Activated CD8-positive, alpha-beta memory T cell treated with anti-CD3 and anti-CD28 coated beads, Interleukin-2, amount 50 U/mL, for 24 hours (primary cell): ENCODE results near the gene OOSP4A.

Source experiments
- DNase-seq: peaks from one replicate; pipeline ENCODE4 v3.0.0-alpha.2; 2020; ENCODE audit errors: extremely low read depth

The OOSP4A gene

DNA sequence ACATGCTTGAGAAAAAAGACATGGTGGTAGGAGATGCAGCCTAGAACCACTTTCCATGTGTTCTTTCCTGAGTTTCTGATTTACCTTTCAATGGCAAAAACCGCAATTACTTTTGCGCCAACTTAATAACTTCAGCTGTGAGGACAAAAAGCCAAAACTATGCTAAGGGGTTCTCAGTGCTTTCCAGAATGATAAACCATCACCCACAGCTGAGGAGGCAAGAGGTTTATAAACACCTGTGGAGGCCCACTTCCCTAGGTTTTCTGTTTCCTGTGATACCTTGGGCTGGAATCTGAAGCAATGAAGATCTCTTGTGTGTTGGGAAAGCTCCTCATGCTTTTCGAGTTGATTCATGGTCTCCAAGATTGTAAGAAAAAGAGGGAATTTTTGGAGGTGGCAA, at the start of gene OOSP4A:
Gene OOSP4A, plus strand, starts transcription at position 301 of the 400 bp plus-strand sequence. Its CDS starts 0 bp downstream, at position 301.
- no peak for DNase-seq

DNA sequence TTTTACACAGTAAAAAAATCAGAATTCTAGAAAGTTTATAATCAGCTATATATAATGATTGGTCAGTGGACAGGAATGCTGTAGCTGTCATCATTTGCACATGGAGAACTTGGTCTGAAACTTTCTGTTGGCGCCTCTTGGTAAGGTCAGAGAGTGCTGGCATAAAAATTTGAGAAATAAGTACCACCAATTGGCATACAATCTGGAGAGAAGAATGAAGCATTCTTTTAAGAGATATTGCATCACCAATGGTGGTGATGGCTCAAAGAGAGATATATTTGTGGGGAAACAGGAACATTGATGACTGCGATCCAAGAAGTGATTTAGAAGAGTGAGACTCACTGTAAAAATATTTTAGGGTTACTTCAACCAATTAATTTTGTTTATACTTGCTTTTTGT, 45.4 kb upstream of the OOSP4A start:
- no peak for DNase-seq

- DNase-seq: no peak
These were observed 44.7 kb upstream of the OOSP4A start for GRCh38 chr11:59918987-59919589.

GRCh38 chr11:59923813-59924212, 40.0 kb upstream of the OOSP4A start:
- no peak for DNase-seq

- DNase-seq: no peak
These were observed 32.1 kb upstream of the OOSP4A start for GRCh38 chr11:59931688-59932087.

GRCh38 chr11:59938132-59938531, 25.7 kb upstream of the OOSP4A start, which contains the start of gene OOSP1:
Gene OOSP1, plus strand, starts transcription at chr11:59938432. Its CDS starts 23 bp downstream, at chr11:59938455.
- DNase-seq: no peak

- DNase-seq: no peak
These were observed 25.1 kb upstream of the OOSP4A start for GRCh38 chr11:59938718-59939117.

GRCh38 chr11:59939482-59939881, 24.4 kb upstream of the OOSP4A start:
- no peak for DNase-seq

DNA sequence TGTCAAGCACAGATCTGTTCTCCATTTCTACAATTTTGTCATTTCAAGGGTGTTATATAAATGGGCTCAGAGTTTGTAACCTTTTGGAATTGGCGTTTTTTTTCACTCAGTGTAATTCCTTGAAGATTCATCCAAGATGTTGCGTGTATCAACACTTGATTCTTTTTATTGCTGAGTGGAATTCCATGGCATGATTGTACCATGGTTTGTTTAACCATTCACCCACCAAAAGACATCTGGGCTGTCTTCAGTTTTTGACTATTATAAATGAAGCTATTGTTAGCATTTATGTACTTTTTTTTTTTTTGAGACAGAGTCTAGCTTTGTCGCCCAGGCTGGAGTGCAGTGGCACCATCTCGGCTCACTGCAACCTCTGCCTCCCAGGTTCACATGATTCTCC, 22.7 kb upstream of the OOSP4A start:
- no peak for DNase-seq

GRCh38 chr11:59943997-59944714, 19.7 kb upstream of the OOSP4A start:
- no peak for DNase-seq

DNA sequence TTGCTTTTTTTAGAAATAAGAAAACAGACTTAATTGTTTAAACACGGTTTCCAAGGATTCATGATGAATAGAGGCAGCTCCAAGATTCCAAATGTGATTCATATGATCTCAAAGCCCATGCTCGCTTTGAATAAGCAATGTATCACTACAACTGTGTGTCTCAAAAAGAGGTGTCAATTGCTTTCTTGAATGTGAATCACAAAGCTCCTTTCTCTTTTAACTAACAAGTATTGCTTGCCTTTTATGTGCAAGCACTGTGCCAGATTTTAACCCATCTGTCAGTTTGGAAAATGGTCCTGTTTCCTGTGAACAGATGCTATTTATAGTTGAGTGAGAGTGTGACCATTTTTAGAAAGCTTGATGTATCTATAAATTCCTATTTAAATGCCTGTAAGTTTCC, 19.1 kb upstream of the OOSP4A start:
- no peak for DNase-seq

- DNase-seq: no peak
These were observed 10.2 kb upstream of the OOSP4A start for GRCh38 chr11:59953463-59954218.

DNA sequence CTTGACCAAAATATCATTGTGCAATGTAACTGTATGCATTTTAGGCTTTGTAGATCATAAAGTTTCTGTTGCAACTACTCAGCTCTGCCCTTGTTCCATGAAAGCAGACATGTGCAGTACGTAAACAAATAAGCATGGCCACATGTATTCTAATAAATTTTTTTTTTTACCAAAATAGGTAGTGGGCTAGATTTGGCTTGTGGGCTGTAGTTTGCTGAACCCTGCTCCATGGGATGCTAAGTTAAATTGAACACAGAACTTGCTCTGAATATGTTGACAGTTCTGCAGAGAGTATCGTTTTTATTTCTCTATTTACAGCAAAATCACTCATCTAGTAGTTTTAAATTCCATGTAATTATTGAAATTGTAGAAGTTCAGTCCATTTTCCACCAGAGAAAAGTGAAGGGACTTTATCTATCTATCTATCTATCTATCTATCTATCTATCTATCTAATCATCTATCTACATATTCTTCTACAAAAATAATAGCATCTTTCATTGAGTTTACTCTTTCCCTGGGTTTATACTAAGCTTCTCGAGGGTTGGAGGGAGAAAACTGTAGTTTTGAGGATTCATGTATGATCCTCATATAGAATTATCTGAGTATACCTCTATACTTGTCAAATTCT, 9.5 kb upstream of the OOSP4A start:
- no peak for DNase-seq

GRCh38 chr11:59957094-59957493, 6.7 kb upstream of the OOSP4A start:
- DNase-seq: no peak

DNA sequence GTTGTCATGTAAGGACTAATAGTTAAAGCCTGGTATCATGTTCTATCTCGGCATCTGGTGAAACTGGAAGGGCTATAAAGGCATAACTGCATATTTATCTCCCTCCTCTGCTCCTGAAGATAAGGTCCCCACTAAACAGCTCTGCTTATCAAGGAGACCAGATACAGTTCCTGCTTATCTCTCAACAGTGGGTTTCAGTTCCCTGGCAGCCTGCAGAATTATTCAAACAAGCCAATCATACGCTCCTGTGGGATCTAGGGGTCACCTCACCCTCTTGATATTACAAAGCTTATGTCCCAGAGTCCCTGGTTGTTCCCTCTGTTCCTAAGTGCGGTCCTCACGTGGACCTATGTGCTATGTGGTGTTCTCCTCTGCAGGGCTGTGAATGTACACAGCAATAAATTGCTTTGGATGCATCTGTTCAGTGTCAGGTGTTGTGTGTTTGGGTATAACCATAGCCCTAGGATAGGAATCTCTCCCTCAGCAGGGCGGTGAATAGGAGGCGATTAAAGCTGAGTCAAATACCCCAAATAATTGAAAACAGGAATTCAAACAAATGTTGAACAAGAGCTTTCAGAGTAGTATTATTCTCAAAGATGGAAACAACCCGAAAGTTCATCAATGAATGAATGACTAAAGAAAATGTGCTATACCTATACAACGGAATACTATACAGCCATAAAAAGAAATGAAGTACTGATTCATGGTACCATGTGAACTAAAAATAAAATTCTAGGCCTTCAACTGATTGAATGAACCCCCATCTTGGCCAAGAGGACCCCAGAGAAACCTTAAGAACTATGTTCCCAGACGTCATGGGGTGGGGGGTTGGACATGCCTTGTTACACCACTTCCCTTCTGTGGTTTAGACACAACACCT, 3.1 kb upstream of the OOSP4A start:
- DNase-seq: no peak

DNA sequence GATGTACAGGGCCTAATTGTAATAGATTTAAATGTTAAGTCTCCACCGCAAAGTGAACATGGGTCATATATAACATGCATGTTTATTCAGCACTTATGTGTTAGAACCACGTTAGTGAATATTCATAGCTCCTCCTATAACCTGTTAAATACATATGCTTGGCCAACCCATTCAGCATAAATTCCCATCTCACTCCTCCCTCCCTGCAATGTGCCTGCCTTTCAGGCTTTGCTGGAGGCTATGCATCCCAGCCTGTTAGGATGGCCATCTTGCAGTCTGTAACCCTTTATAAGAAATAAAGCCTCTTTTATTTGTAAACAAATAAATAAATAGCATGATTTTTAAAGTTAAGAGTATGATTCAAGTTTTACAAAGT, 1.7 kb upstream of the OOSP4A start:
- no peak for DNase-seq

DNA sequence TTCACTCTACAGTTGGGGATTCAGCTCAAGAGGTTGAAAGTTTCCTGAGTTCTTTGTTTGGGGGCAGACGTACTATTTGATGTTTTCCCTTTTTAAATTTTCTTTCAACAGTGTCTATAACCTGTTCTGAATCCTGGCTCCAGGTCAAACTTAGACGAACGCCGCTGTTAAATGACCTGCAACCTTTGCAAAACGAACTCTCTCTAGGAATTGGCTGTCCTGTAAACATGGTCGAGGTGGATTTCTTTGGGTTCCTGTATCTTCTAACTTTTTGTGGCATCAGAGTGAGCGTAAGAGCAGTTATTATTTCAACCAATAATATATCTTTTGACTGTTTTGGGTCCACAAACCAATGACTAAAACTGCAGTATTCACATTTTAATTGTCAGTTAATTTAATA, 1.6 kb downstream of the OOSP4A start:
- no peak for DNase-seq

DNA sequence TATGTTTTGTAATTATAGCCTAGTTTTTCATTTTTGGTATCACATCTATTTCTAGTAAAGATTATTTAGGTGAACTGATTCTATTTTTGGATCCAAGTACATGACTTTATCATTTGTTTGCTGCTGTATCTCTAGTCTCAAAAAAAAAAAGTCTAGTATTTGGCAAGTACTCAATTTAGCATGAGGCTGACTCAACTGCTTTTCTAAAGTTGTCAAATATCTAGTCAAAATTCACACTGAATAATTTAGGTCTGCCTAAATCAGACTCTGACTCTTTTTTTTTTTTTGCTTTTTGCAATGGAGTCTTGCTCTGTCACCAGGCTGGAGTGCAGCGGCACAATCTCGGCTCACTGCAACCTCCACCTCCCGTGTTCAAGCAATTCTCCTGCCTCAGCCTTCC, 2.4 kb downstream of the OOSP4A start:
- DNase-seq: no peak

DNA sequence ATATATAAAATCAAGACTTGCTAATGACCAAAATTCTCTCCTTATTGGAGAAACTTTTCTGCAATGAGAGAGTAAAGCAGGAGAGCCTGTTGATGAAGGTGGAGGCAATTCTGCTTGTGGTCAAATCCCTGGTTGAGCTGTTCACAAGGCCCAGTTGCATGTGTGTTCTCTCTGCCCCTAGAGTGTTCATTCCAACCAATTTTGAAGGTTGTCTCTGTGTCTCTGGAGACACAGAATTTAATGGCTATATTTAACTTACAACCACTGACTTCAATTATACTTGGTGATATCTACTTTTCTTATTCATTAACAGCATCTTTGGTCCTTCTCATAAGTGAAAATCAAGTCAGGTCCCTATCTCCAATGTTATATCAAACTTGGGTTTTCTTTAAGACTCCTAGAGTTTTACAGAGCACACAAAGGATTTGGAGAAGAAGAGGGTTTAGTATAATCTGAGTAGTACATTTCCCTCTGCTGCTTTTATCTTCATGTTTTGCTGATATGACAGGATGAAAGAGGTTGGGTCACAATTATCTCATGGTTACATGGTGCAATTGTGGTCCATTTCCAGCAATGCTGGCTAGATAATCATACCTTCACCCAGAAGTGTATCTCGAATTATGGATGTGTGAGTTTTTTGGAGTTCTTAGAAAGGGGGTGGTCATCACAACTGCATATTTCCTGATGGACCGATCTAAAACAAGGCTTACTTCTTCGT, 4.0 kb downstream of the OOSP4A start:
- no peak for DNase-seq

DNA sequence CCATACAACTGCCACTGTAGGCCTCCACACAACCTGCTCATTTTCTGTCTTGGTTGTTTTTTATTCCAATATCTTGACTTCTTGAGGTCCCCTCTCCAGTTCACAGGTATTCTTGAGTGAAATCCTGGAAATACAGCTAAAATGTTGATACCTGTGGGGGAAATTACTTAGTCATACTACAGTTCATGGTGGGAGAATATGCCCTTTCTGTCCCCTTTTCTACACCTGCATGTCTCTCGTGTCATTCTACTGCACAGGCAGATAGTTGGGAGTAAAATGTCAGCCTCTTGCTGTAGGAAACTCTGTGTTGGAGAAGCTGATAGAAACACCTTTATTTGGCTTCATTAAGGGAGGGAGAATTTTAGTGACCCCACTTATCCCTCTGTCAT, 4.6 kb downstream of the OOSP4A start:
- DNase-seq: no peak

GRCh38 chr11:59973097-59973496, 9.3 kb downstream of the OOSP4A start:
- DNase-seq: no peak
